Testis (tissue), 3 donors: ENCODE measurements around the gene ADGRB3. TPM values are rescaled to one million over a fixed set of nuclear protein-coding genes. Genes with fewer than 3 reads are reported as not detected.

Source experiments
- DNase-seq: peaks from one replicate; pipeline ENCODE4 v3.0.0-alpha.2; 2019
- H3K27ac ChIP-seq, 2 donors: fragments of 200-600 bp; sonication (generic); one replicate each; pipeline ENCODE4 v1.5.1; 2019
- H3K27me3 ChIP-seq: fragments of 200-600 bp; sonication (generic); one replicate; pipeline ENCODE4 v1.5.1; 2019
- H3K36me3 ChIP-seq: fragments of 200-600 bp; sonication (generic); one replicate; pipeline ENCODE4 v1.5.1; 2017; ENCODE audit warnings: low read depth; ENCODE audit errors: missing control alignments
- H3K4me1 ChIP-seq: fragments of 200-600 bp; sonication (generic); one replicate; pipeline ENCODE4 v1.5.1; 2019
- H3K4me3 ChIP-seq, 2 donors: fragments of 200-600 bp; sonication (generic); one replicate each; pipeline ENCODE4 v1.5.1; 2017 to 2019
- H3K9me3 ChIP-seq: fragments of 200-600 bp; sonication (generic); one replicate; pipeline ENCODE4 v1.5.1; 2017
- POLR2A ChIP-seq: fragments of 450-650 bp; IDR thresholded peaks from one replicate; pipeline ENCODE4 v1.6.1; 2017; ENCODE audit warnings: antibody characterized with exemption, mild to moderate bottlenecking, moderate library complexity
- WGBS, 2 donors: methylation state at CpG; one replicate each; pipeline ENCODE4 v1.1.5; 2018; 5-methylcytosine and 5-hydroxymethylcytosine counted together
- intact Hi-C: fragments of 100-400 bp; cut with DNase I; formaldehyde crosslinking; loops from one replicate; pipeline ENCODE4 v1.15.1; 2023; ENCODE audit warnings: low total_unique reads
- polyA plus RNA-seq: library from polyadenylated mRNA; stranded (reverse); fragments of 350-450 nt; fragmentation: Illumina TruSeq; extraction: RNeasy Lipid Tissue Mini Kit (QIAGEN cat#74804); gene quantifications from one replicate; pipeline ENCODE4 v1.2.3, GENCODE V29; 2014; ENCODE audit warnings: low read depth, low replicate concordance; ENCODE audit not compliant: insufficient read depth
- total RNA-seq, 2 donors: library from RNA; depleted of rRNA; stranded (reverse); fragments of >200 nt; gene quantifications; one replicate each; pipeline ENCODE4 v1.2.3, GENCODE V29; 2016
- TF ChIP-seq, protein P1 (sequence below), 3 experiments: fragments of 450-650 bp in 2 of 3; fragments of 200-600 bp in 1 of 3; sonication (generic) in 1 of 3; IDR thresholded peaks; one replicate each; pipeline ENCODE4 v1.5.1; 2016 to 2019; ENCODE audit warnings: antibody characterized with exemption in 3 of 3, mild to moderate bottlenecking in 2 of 3, moderate library complexity in 1 of 3

ADGRB3 gene
- total and polyA plus RNA-seq, 3 donors from 2014 or later, result 3.2 to 5.7 (median 4.3) TPM

DNA sequence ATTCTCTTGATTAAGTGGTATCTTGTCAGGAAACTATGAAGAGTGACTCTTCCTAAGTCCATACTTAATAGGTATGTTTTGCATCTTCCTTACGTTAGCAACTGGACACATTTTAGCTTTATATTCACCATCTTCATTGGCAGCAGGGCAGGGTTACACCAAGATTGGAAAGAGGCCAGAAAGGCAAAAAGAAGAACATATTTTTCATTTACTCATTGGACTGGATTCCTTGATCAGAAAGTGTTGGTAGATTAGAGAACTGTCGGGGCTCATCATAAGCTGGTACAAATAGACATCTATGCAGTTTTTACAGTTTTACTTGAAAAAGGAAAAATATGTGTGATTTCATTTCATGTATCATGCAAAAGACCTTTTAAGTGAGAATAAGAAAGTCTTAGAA, 696.8 kb downstream of the ADGRB3 start:
- WGBS, 2 donors, result 94 to 96% methylated on average over 2 of the region's 2 CpGs
- H3K27ac ChIP-seq, result no peak overlapping the region
- H3K27me3 ChIP-seq, result no peaks in the 10 kb centered on the region
- H3K9me3 ChIP-seq, result no peaks in the 10 kb centered on the region
- H3K36me3 ChIP-seq, result no peaks in the 10 kb centered on the region
- H3K4me1 ChIP-seq, result no peaks in the 10 kb centered on the region
- intact Hi-C loops, result no loop called here
- no peak for DNase-seq
- H3K4me3 ChIP-seq, result no peak overlapping the region
- TF ChIP-seq POLR2A, result no peak
- TF ChIP-seq, protein P1, sequence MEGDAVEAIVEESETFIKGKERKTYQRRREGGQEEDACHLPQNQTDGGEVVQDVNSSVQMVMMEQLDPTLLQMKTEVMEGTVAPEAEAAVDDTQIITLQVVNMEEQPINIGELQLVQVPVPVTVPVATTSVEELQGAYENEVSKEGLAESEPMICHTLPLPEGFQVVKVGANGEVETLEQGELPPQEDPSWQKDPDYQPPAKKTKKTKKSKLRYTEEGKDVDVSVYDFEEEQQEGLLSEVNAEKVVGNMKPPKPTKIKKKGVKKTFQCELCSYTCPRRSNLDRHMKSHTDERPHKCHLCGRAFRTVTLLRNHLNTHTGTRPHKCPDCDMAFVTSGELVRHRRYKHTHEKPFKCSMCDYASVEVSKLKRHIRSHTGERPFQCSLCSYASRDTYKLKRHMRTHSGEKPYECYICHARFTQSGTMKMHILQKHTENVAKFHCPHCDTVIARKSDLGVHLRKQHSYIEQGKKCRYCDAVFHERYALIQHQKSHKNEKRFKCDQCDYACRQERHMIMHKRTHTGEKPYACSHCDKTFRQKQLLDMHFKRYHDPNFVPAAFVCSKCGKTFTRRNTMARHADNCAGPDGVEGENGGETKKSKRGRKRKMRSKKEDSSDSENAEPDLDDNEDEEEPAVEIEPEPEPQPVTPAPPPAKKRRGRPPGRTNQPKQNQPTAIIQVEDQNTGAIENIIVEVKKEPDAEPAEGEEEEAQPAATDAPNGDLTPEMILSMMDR (IDR thresholded peaks at IDR 0.05), result no peak

DNA sequence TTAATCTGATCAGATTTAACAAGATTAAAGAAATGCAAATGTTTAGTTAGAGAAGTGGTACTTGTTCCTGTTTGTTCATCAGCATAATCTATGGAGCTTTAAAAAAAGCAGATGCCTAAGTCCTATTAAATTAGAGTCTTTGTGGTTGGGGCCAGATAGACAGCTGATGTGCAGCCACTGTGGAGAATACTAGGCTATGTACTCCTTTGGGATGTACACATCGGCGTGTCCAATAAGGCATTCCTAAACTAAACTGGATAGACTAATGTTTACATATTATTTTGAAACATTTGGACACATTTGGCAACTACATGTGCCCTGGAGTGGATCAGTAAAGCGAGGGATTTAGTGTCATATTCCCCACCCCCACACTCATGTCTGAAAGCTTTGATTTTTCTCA, 702.2 kb downstream of the ADGRB3 start:
- Histone ChIP-seq H3K9me3 (no peaks in the 10 kb centered on the region), H3K27ac (no peak overlapping the region), H3K4me1 (no peaks in the 10 kb centered on the region), H3K4me3 (no peak overlapping the region), H3K36me3 (no peaks in the 10 kb centered on the region), H3K27me3 (no peaks in the 10 kb centered on the region)
- no peak for DNase-seq
- TF ChIP-seq POLR2A, result no peak
- TF ChIP-seq, protein P1 (IDR thresholded peaks at IDR 0.05), result no peak
- WGBS, 2 donors, result 72 to 86% methylated on average over 3 of the region's 3 CpGs
- intact Hi-C loops, result no loop called here

DNA sequence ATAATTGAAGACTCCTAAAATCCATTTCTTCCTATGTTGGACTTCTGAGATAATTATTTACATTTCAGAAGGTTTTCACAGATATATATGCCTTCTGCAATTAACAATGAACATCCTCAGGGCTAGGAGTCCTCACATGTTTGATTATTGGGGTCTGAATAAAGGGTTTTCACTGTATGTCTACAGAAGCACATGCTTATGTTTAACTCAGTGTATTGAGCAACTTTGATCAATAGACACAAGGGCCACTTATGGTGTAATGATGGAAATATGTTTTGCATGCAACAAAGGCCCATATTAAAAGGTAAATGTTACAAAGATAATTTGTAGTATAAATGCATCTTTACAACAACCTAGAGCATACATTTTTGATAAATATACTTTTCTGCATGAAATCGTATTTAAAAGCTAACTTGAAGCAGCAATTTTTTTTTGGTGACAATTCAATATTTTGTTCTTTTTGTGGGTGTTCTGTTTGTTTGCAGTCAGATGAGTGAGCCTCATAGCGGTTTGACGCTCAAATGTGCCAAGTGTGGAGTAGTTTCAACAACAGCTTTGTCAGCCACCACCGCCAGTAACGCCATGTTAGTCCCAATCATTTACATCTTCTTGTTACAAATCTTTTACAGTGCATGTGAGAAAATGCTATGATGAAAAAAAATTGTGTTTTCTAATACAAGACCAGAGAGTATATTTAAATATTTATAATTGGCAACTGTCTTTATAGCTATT, 703.5 kb downstream of the ADGRB3 start:
- no peak overlapping the region for H3K27ac ChIP-seq
- H3K9me3 ChIP-seq, result no peaks in the 10 kb centered on the region
- 93 to 96% methylated on average over 5 of the region's 5 CpGs for WGBS, 2 donors
- DNase-seq, result no peak
- TF ChIP-seq POLR2A, result no peak
- TF ChIP-seq, protein P1 (IDR thresholded peaks at IDR 0.05), result no peak
- H3K27me3 ChIP-seq, result no peaks in the 10 kb centered on the region
- H3K4me1 ChIP-seq, result no peaks in the 10 kb centered on the region
- H3K4me3 ChIP-seq, result no peak overlapping the region
- intact Hi-C loops, result no loop called here
- H3K36me3 ChIP-seq, result no peaks in the 10 kb centered on the region

DNA sequence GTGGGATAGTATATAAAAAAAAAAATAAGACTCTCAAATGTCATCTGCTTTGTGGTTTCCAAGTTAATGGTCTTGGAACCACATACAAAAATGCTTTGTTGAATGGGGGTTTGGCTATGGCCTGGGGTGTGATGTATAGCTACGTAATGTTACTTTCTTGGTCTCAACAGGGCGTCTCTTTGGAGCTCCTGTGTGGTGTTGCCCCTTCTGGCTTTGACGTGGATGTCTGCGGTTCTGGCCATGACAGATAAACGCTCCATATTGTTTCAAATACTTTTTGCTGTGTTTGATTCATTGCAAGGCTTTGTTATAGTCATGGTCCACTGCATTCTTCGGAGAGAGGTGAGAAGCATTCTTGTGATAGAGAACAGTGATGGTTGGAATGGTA, 704.1 kb downstream of the ADGRB3 start:
- H3K4me3 ChIP-seq, result no peak overlapping the region
- H3K9me3 ChIP-seq, result no peaks in the 10 kb centered on the region
- TF ChIP-seq, protein P1 (IDR thresholded peaks at IDR 0.05), result no peak
- TF ChIP-seq POLR2A, result no peak
- no peaks in the 10 kb centered on the region for H3K27me3 ChIP-seq
- DNase-seq, result no peak
- no peak overlapping the region for H3K27ac ChIP-seq
- 91 to 94% methylated on average over 6 of the region's 6 CpGs for WGBS, 2 donors
- no peaks in the 10 kb centered on the region for H3K4me1 ChIP-seq
- intact Hi-C loops, result no loop called here
- no peaks in the 10 kb centered on the region for H3K36me3 ChIP-seq

DNA sequence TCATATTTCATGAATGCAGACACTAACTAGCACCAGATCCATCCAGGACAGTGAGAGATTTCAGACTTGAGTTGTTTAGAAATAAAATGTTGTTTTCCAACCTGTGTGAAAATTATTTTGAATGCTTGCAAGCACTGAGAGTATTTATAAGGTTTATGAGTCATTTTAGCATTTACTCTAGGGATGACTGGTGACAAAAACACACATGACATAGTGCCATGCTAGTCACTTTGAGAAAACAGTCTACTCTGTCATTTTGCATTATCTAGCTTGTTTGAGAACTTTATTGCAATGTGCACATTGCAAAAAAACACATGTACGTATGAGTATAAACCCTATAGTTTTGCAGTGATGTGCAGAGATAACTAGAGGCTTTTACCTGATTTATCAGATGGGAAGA, 705.1 kb downstream of the ADGRB3 start:
- 43 to 96% methylated on average over 1 of the region's 1 CpG for WGBS, 2 donors

More for the DNA sequence above, 705.1 kb downstream of the ADGRB3 start:
- Histone ChIP-seq H3K4me3 (no peak overlapping the region), H3K4me1 (no peaks in the 10 kb centered on the region), H3K27ac (no peak overlapping the region), H3K36me3 (no peaks in the 10 kb centered on the region), H3K9me3 (no peaks in the 10 kb centered on the region), H3K27me3 (no peaks in the 10 kb centered on the region)
- TF ChIP-seq, protein P1 (IDR thresholded peaks at IDR 0.05), result no peak
- TF ChIP-seq POLR2A, result no peak
- no peak for DNase-seq
- intact Hi-C loops, result no loop called here
